DND-41 (cell line): Measurements from ENCODE around the gene ANKRD13A.

Experiments
- ATAC-seq: fragments of 200-7000 bp; cut with Tn5 transposase; 3 replicates; pipeline ENCODE4 v1.9.1; 2021; ENCODE audit warnings: low read depth; ENCODE audit not compliant: insufficient read depth
- DNase-seq: peaks from one replicate; pipeline ENCODE4 v3.0.0-alpha.2; 2020
- H2AFZ ChIP-seq: 2 replicates; pipeline ENCODE4 v1.6.0; 2012; ENCODE audit warnings: low read depth, low read length
- H3K27ac ChIP-seq: 2 replicates; pipeline ENCODE4 v1.5.1; 2012; ENCODE audit warnings: low read length, inconsistent platforms
- H3K27me3 ChIP-seq: fragments of 200-600 bp; sonication (generic); 2 replicates; pipeline ENCODE4 v1.6.0; 2012; ENCODE audit warnings: low read length, mild to moderate bottlenecking, inconsistent platforms; ENCODE audit not compliant: insufficient read depth, poor library complexity
- H3K36me3 ChIP-seq: 2 replicates; pipeline ENCODE4 v1.5.1; 2012; ENCODE audit warnings: low read length, inconsistent platforms; ENCODE audit not compliant: insufficient read depth
- H3K4me1 ChIP-seq: 2 replicates; pipeline ENCODE4 v1.5.1; 2012; ENCODE audit warnings: mild to moderate bottlenecking, low read length; ENCODE audit not compliant: insufficient read depth
- H3K4me2 ChIP-seq: 2 replicates; pipeline ENCODE4 v1.6.0; 2012; ENCODE audit warnings: mild to moderate bottlenecking, moderate library complexity, low read length, inconsistent platforms; ENCODE audit not compliant: insufficient read depth
- H3K4me3 ChIP-seq, 2 experiments: fragments of 200-600 bp in 1 of 2; shearing (Covaris generic) in 1 of 2; 2 replicates each; pipeline ENCODE4 v1.5.1; 2012 to 2016; ENCODE audit warnings: inconsistent platforms in 2 of 2, low read length in 2 of 2, mild to moderate bottlenecking in 2 of 2, low read depth in 1 of 2, moderate library complexity in 1 of 2
- H3K79me2 ChIP-seq: 2 replicates; pipeline ENCODE4 v1.6.0; 2012; ENCODE audit warnings: low read length, inconsistent platforms; ENCODE audit not compliant: insufficient read depth
- H3K9ac ChIP-seq: 2 replicates; pipeline ENCODE4 v1.6.0; 2012; ENCODE audit warnings: low read depth, mild to moderate bottlenecking, inconsistent platforms, low read length, moderate library complexity
- H3K9me3 ChIP-seq: 2 replicates; pipeline ENCODE4 v1.5.1; 2012; ENCODE audit warnings: low read length, moderate library complexity, mild to moderate bottlenecking, inconsistent platforms; ENCODE audit not compliant: insufficient read depth, severe bottlenecking
- H4K20me1 ChIP-seq: 2 replicates; pipeline ENCODE4 v1.6.0; 2012; ENCODE audit warnings: low read length; ENCODE audit not compliant: insufficient read depth
- EZH2 ChIP-seq: IDR thresholded peaks from 3 replicates; pipeline ENCODE4 v1.6.1; 2012; ENCODE audit warnings: borderline replicate concordance, low read depth, mild to moderate bottlenecking, moderate library complexity, low read length, inconsistent platforms; ENCODE audit not compliant: severe bottlenecking
- TF ChIP-seq, protein P1 (sequence below): IDR thresholded peaks from 2 replicates; pipeline ENCODE4 v1.5.1; 2012; ENCODE audit warnings: borderline replicate concordance, low read length, moderate library complexity, mild to moderate bottlenecking; ENCODE audit not compliant: poor library complexity, severe bottlenecking; ENCODE audit errors: extremely low read depth

ANKRD13A gene

DNA sequence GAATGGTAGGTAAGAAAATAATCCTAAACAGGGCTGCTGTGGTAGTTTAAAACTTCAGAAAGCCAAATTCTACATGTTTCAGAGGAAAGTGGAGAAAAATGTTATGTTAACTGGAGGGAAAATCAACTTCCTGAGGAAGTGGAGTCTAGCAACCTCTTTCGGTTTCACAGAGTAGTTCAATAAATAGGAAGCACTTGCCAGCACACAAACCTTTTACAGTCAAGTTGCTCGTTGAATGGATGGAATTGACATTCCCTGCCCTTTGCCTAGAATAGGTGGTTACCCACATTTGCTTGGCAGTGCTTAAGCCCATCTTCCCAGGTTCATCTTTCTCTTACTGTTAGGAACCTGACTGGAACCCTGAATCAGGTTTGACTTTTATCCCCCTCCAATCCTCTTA is 15.9 kb downstream of the ANKRD13A start:
- H3K27ac ChIP-seq: no peak overlapping the region; the same call in 1 of the 2 replicates
- H3K36me3 ChIP-seq: peaks cover 63% of the 10 kb centered on the region
- no peaks in the 10 kb centered on the region for H3K27me3 ChIP-seq
- H2AFZ ChIP-seq: no peak overlapping the region
- TF ChIP-seq, protein P1, sequence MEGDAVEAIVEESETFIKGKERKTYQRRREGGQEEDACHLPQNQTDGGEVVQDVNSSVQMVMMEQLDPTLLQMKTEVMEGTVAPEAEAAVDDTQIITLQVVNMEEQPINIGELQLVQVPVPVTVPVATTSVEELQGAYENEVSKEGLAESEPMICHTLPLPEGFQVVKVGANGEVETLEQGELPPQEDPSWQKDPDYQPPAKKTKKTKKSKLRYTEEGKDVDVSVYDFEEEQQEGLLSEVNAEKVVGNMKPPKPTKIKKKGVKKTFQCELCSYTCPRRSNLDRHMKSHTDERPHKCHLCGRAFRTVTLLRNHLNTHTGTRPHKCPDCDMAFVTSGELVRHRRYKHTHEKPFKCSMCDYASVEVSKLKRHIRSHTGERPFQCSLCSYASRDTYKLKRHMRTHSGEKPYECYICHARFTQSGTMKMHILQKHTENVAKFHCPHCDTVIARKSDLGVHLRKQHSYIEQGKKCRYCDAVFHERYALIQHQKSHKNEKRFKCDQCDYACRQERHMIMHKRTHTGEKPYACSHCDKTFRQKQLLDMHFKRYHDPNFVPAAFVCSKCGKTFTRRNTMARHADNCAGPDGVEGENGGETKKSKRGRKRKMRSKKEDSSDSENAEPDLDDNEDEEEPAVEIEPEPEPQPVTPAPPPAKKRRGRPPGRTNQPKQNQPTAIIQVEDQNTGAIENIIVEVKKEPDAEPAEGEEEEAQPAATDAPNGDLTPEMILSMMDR: no peak
- TF ChIP-seq EZH2: no peak
- H3K79me2 ChIP-seq: peaks cover 11% of the 10 kb centered on the region
- H3K4me3 ChIP-seq: no peak overlapping the region
- H4K20me1 ChIP-seq: no peaks in the 10 kb centered on the region; the same call in 1 of the 2 replicates
- H3K4me2 ChIP-seq: no peak overlapping the region
- no peak overlapping the region for H3K9ac ChIP-seq
- DNase-seq (no peak), ATAC-seq (peak; percentile 47; the same call in 2 of the 3 replicates)
- H3K9me3 ChIP-seq: no peaks in the 10 kb centered on the region
- H3K4me1 ChIP-seq: no peaks in the 10 kb centered on the region; the same call in none of the 2 replicates

DNA sequence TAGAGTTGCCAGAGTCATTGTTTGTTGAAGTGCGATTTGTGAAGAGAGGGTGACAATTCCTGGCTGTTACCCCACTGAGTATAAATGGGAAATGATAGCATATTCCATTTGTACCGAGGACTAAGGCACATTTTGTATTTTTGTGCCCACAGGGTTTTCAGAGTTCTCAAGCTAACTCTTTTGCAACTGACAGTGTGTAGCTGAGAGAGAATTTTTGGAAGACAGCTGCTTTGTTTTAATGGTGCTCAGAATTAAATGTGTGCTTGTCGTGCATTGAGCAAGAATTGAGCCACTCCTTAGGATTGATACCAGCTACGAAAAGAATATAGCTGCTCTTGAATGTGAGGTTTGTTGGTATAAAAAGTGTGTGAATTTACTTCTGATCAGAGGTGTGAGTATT is 21.7 kb downstream of the ANKRD13A start:
- Histone ChIP-seq H3K4me1 (no peaks in the 10 kb centered on the region), H3K27ac (no peak overlapping the region), H3K36me3 (peaks cover 88% of the 10 kb centered on the region), H3K4me3 (no peak overlapping the region), H3K4me2 (no peak overlapping the region), H3K27me3 (no peaks in the 10 kb centered on the region), H3K79me2 (no peaks in the 10 kb centered on the region), H3K9ac (no peak overlapping the region), H2AFZ (no peak overlapping the region), H4K20me1 (no peaks in the 10 kb centered on the region), H3K9me3 (no peaks in the 10 kb centered on the region)
- DNase-seq: no peak
- no peak for TF ChIP-seq EZH2
- TF ChIP-seq, protein P1: no peak
- ATAC-seq: no peak

GRCh38 chr12:110023059-110023980 is 24.1 kb downstream of the ANKRD13A start:
- Histone ChIP-seq H3K4me1 (no peaks in the 10 kb centered on the region), H4K20me1 (no peaks in the 10 kb centered on the region), H3K9me3 (no peaks in the 10 kb centered on the region), H3K4me2 (no peak overlapping the region), H3K36me3 (peaks cover 81% of the 10 kb centered on the region), H3K9ac (no peak overlapping the region), H3K79me2 (no peaks in the 10 kb centered on the region), H3K27ac (no peak overlapping the region), H2AFZ (no peak overlapping the region), H3K4me3 (no peak overlapping the region), H3K27me3 (no peaks in the 10 kb centered on the region)
- ATAC-seq (no peak), DNase-seq (no peak)
- TF ChIP-seq, protein P1: no peak
- no peak for TF ChIP-seq EZH2
